ENCODE data around the gene BLOC1S6.

Gene BLOC1S6

GRCh38 chr15:45650889-45651525 is 63.8 kb downstream of the BLOC1S6 start:
- TF ChIP-seq POLR2AphosphoS5 (IDR thresholded peaks at IDR 0.05; ENCODE audit: low read depth, low read length) (no peak), FOXP2 (optimal IDR thresholded peaks at IDR 0.05; ENCODE audit: borderline replicate concordance, extremely low read depth, extremely low read length, insufficient read depth) (no peak), SIN3A (IDR thresholded peaks at IDR 0.05; ENCODE audit: borderline replicate concordance, insufficient read depth, low read length) (no peak)

DNA sequence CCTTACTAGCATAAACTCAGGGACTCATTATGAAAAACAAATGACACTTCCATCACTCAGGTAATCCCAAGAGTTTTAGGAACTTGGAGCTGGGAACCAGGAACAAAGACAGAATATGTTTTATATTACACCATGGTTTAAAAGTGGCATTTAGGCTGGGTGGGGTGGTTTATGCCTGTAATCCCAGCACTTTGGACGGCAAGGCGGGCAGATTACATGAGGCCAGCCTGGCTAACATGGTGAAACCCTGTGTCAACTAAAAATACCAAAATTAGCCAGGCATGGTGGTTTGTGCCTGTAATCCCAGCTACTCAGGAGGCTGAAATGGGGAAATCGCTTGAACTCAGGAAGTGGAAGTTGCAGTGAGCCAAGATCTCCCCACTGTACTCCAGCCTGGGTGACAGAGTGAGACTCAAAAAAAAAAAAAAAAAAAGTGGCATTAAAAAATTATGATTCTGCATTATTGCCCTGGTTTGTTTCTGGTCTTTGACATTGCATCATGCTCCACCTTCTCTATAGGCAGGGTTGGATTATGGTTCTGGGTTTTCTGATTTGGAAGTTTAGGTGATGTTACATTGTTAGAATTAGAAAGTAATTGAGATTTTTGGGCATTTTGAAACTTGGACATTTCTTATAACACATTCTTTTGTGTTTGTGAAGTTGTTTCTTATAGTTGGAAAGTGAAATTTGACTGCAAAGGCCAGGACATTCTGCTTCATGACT is 66.7 kb downstream of the BLOC1S6 start:
- TF ChIP-seq SIN3A (IDR thresholded peaks at IDR 0.05; ENCODE audit: borderline replicate concordance, insufficient read depth, low read length) (no peak), TAF1 (IDR thresholded peaks at IDR 0.05; ENCODE audit: borderline replicate concordance, insufficient read depth, low read length) (no peak), REST (IDR thresholded peaks at IDR 0.05; ENCODE audit: insufficient read depth in 1 of 2, low read depth in 2 of 2, low read length in 2 of 2) (no peak), FOXP2 (optimal IDR thresholded peaks at IDR 0.05; ENCODE audit: borderline replicate concordance, extremely low read depth, extremely low read length, insufficient read depth) (no peak), POLR2AphosphoS5 (IDR thresholded peaks at IDR 0.05; ENCODE audit: low read depth, low read length) (no peak)

- TF ChIP-seq REST (IDR thresholded peaks at IDR 0.05; ENCODE audit: insufficient read depth in 1 of 2, low read depth in 2 of 2, low read length in 2 of 2) (no peak), FOXP2 (optimal IDR thresholded peaks at IDR 0.05; ENCODE audit: borderline replicate concordance, extremely low read depth, extremely low read length, insufficient read depth) (no peak)
These were observed 67.6 kb downstream of the BLOC1S6 start for GRCh38 chr15:45654749-45655148.

DNA sequence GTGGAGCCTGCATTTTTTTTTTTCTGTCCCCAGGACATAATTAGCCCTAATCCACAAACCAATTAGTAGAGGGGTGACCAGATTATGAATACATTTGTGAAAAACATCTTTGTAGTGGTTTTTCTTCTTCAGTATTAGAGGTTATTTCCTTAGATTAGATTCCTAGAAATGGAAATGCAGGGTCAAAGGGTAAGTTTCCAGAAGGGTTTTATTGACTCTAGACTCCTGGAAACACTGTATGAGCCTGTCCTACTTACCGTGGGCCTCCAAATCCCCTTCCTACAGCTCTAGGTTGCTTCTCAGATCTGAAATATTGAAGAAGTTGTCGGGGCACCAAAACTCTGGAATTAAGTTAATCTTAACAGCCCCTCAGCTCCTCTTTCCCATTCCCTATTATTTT is 70.1 kb downstream of the BLOC1S6 start:
- TF ChIP-seq REST (IDR thresholded peaks at IDR 0.05; ENCODE audit: insufficient read depth in 1 of 2, low read depth in 2 of 2, low read length in 2 of 2) (no peak), TAF1 (IDR thresholded peaks at IDR 0.05; ENCODE audit: borderline replicate concordance, insufficient read depth, low read length) (no peak), SIN3A (IDR thresholded peaks at IDR 0.05; ENCODE audit: borderline replicate concordance, insufficient read depth, low read length) (no peak), FOXP2 (optimal IDR thresholded peaks at IDR 0.05; ENCODE audit: borderline replicate concordance, extremely low read depth, extremely low read length, insufficient read depth) (no peak), POLR2AphosphoS5 (IDR thresholded peaks at IDR 0.05; ENCODE audit: low read depth, low read length) (no peak)

- no peak for TF ChIP-seq TAF1 (IDR thresholded peaks at IDR 0.05; ENCODE audit: borderline replicate concordance, insufficient read depth, low read length)
- TF ChIP-seq POLR2AphosphoS5 (IDR thresholded peaks at IDR 0.05; ENCODE audit: low read depth, low read length): no peak
- TF ChIP-seq REST (IDR thresholded peaks at IDR 0.05; ENCODE audit: insufficient read depth in 1 of 2, low read depth in 2 of 2, low read length in 2 of 2): no peak
- TF ChIP-seq SIN3A (IDR thresholded peaks at IDR 0.05; ENCODE audit: borderline replicate concordance, insufficient read depth, low read length): no peak
- no peak for TF ChIP-seq FOXP2 (optimal IDR thresholded peaks at IDR 0.05; ENCODE audit: borderline replicate concordance, extremely low read depth, extremely low read length, insufficient read depth)
These were observed 70.8 kb downstream of the BLOC1S6 start for GRCh38 chr15:45657764-45658545.

Data from PFSK-1 (cell line).